Keratinocyte (primary cell): ENCODE data around the gene NEGR1. TPM values are rescaled to one million over a fixed set of nuclear protein-coding genes. Genes with fewer than 3 reads are reported as not detected.

ENCODE experiments used
- DNase-seq: peaks from one replicate; pipeline ENCODE4 v3.0.0-alpha.2; 2011; ENCODE audit warnings: low read depth, missing footprints, low spot score
- FAIRE-seq: peaks from 2 replicates; lab custom pipeline; 2011; peaks lifted over from hg19 to GRCh38; lab: Jason Lieb, UNC
- H2AFZ ChIP-seq: 2 replicates; pipeline ENCODE4 v1.6.0; 2012; ENCODE audit warnings: low read length, control low read depth, inconsistent platforms; ENCODE audit not compliant: control insufficient read depth
- H3K27ac ChIP-seq: 2 replicates; pipeline ENCODE4 v1.5.1; 2011; ENCODE audit warnings: low read length; ENCODE audit not compliant: control insufficient read depth, insufficient read depth
- H3K27me3 ChIP-seq: 3 replicates; pipeline ENCODE4 v1.6.0; 2011; ENCODE audit warnings: low read length; ENCODE audit not compliant: control insufficient read depth, insufficient read depth; ENCODE audit errors: extremely low read depth
- H3K36me3 ChIP-seq, 2 experiments: 2 replicates in 1 of 2; 3 replicates in 1 of 2; pipeline ENCODE4 v1.5.1; 2011; ENCODE audit warnings: low read length in 2 of 2, mild to moderate bottlenecking in 1 of 2; ENCODE audit not compliant: control insufficient read depth in 2 of 2, insufficient read depth in 2 of 2; ENCODE audit errors: extremely low read depth in 1 of 2
- H3K4me1 ChIP-seq: 3 replicates; pipeline ENCODE4 v1.5.1; 2011; ENCODE audit warnings: low read length; ENCODE audit not compliant: control insufficient read depth, insufficient read depth; ENCODE audit errors: extremely low read depth
- H3K4me2 ChIP-seq: 3 replicates; pipeline ENCODE4 v1.6.0; 2011; ENCODE audit warnings: low read depth, low read length; ENCODE audit not compliant: control insufficient read depth, insufficient read depth; ENCODE audit errors: extremely low read depth
- H3K4me3 ChIP-seq, 3 experiments: fragments of 200-600 bp in 1 of 3; sonication (generic) in 1 of 3; 2 replicates in 2 of 3; 3 replicates in 1 of 3; pipeline ENCODE4 v1.5.1; 2011 to 2016; ENCODE audit warnings: low read length in 3 of 3, mild to moderate bottlenecking in 3 of 3, control low read depth in 2 of 3, inconsistent platforms in 1 of 3, low read depth in 1 of 3, mixed read lengths in 1 of 3, mixed run types in 1 of 3, moderate library complexity in 1 of 3; ENCODE audit not compliant: control insufficient read depth in 2 of 3, insufficient read depth in 2 of 3; ENCODE audit errors: extremely low read depth in 1 of 3
- H3K79me2 ChIP-seq: 2 replicates; pipeline ENCODE4 v1.6.0; 2012; ENCODE audit warnings: low read length; ENCODE audit not compliant: control insufficient read depth, insufficient read depth
- H3K9ac ChIP-seq: 3 replicates; pipeline ENCODE4 v1.6.0; 2011; ENCODE audit warnings: low read length; ENCODE audit not compliant: control insufficient read depth, insufficient read depth; ENCODE audit errors: extremely low read depth
- H3K9me1 ChIP-seq: 3 replicates; pipeline ENCODE4 v1.6.0; 2011; ENCODE audit warnings: low read length; ENCODE audit not compliant: control insufficient read depth, insufficient read depth; ENCODE audit errors: extremely low read depth
- H3K9me3 ChIP-seq: 2 replicates; pipeline ENCODE4 v1.5.1; 2012; ENCODE audit warnings: low read depth, low read length; ENCODE audit not compliant: control insufficient read depth
- H4K20me1 ChIP-seq: 3 replicates; pipeline ENCODE4 v1.6.0; 2011; ENCODE audit warnings: low read length; ENCODE audit not compliant: control insufficient read depth, insufficient read depth; ENCODE audit errors: extremely low read depth
- EZH2 ChIP-seq: IDR thresholded peaks from one replicate; pipeline ENCODE4 v1.6.1; 2012; ENCODE audit warnings: inconsistent platforms, mild to moderate bottlenecking, low read length, moderate library complexity
- dilution Hi-C: fragments of 300-500 bp; cut with MboI; formaldehyde crosslinking; loops from one replicate; pipeline ENCODE4 v1.7.0; 2020; ENCODE audit warnings: low sequenced_read_pairs; ENCODE audit not compliant: extremely low pct_ligation_motif_present
- polyA plus RNA-seq, 5 experiments: library from polyadenylated mRNA; depleted of rRNA in 3 of 5; stranded (reverse) in 3 of 5; stranded (forward) in 1 of 5; unstranded in 1 of 5; fragments of >200 nt; gene quantifications; 1 replicate in 1 of 5; 2 replicates in 3 of 5; 3 replicates in 1 of 5; pipeline versions ENCODE4 v1.2.1 to v1.2.3, GENCODE V29; 2011 to 2012; ENCODE audit warnings: missing spikeins in 2 of 5, low read depth in 1 of 5, low replicate concordance in 1 of 5
- TF ChIP-seq, protein P1 (sequence below), 3 experiments: IDR thresholded peaks in 1 of 3; conservative IDR thresholded peaks in 1 of 3; optimal IDR thresholded peaks in 1 of 3; 2 replicates in 2 of 3; 3 replicates in 1 of 3; pipeline versions ENCODE3 to v1.5.1; 2011; ENCODE audit warnings: low read length in 3 of 3, mild to moderate bottlenecking in 3 of 3, moderate library complexity in 2 of 3, control low read depth in 1 of 3, inconsistent platforms in 1 of 3; ENCODE audit not compliant: insufficient read depth in 2 of 3; ENCODE audit errors: extremely low read depth in 1 of 3

Gene NEGR1
- polyA plus RNA-seq, 1 donor (not counting 4 experiments of a cell fraction or from before 2014, with no cell fraction given): 1.6 TPM

DNA sequence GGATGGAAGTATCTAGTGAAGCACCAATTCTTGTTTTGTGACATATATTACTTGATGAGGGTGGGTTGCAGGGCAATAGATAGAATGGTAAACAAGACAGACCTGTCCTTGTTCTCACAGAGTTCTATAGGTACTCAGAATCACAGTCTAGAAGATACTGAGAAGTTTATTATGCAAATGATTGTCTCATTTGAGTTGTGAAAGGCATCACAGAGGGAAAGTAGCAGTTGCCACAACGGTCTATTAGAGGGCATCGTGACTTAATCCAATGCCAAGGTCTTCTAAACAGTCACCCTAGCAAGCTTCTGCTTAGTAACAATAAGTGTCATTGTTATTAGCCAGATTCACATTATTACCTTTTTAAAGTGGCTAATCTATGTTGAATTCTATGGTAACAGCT, 626.7 kb downstream of the NEGR1 start:
- DNase-seq (no peak), FAIRE-seq (no peak)
- no peak for TF ChIP-seq EZH2
- TF ChIP-seq, protein P1, sequence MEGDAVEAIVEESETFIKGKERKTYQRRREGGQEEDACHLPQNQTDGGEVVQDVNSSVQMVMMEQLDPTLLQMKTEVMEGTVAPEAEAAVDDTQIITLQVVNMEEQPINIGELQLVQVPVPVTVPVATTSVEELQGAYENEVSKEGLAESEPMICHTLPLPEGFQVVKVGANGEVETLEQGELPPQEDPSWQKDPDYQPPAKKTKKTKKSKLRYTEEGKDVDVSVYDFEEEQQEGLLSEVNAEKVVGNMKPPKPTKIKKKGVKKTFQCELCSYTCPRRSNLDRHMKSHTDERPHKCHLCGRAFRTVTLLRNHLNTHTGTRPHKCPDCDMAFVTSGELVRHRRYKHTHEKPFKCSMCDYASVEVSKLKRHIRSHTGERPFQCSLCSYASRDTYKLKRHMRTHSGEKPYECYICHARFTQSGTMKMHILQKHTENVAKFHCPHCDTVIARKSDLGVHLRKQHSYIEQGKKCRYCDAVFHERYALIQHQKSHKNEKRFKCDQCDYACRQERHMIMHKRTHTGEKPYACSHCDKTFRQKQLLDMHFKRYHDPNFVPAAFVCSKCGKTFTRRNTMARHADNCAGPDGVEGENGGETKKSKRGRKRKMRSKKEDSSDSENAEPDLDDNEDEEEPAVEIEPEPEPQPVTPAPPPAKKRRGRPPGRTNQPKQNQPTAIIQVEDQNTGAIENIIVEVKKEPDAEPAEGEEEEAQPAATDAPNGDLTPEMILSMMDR (optimal IDR thresholded peaks at IDR 0.05 in 1 of 3, IDR thresholded peaks at IDR 0.05 in 1 of 3, conservative IDR thresholded peaks at IDR 0.05 in 1 of 3; ENCODE audit: extremely low read depth in 1 of 3, insufficient read depth in 2 of 3, low read length in 3 of 3): no peak
- H3K27ac ChIP-seq: no peak overlapping the region
- no peak overlapping the region for H3K9ac ChIP-seq
- H3K27me3 ChIP-seq: no peaks in the 10 kb centered on the region
- H3K9me3 ChIP-seq: no peaks in the 10 kb centered on the region
- no peaks in the 10 kb centered on the region for H4K20me1 ChIP-seq
- H3K79me2 ChIP-seq: no peaks in the 10 kb centered on the region
- no peaks in the 10 kb centered on the region for H3K36me3 ChIP-seq
- no peak overlapping the region for H3K4me3 ChIP-seq
- H3K4me1 ChIP-seq: no peaks in the 10 kb centered on the region
- no peak overlapping the region for H3K4me2 ChIP-seq
- dilution Hi-C loops: no loop called here
- H3K9me1 ChIP-seq: no peaks in the 10 kb centered on the region
- H2AFZ ChIP-seq: no peak overlapping the region

DNA sequence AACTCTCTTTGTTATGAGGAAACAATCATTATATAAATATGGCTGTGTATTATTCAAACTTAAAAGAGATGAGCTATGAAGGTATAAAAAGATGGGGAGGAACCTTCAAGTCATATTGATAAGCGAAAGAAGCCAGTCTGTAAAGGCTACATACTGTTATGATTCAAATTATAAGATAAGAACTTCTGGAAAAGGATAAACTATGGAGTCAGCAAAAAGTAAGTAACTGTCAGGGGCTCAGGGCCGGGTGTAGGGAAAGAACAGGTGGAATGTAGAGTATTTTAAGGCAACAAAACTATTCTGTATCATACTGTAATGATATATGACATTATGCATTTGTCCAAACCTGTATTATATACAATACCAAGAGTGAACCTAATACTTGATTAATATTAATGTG, 628.4 kb downstream of the NEGR1 start:
- Histone ChIP-seq H3K27ac (no peak overlapping the region), H2AFZ (no peak overlapping the region), H3K4me2 (no peak overlapping the region), H3K36me3 (no peaks in the 10 kb centered on the region), H3K9me1 (no peaks in the 10 kb centered on the region), H3K4me3 (no peak overlapping the region), H4K20me1 (no peaks in the 10 kb centered on the region), H3K4me1 (no peaks in the 10 kb centered on the region), H3K9me3 (no peaks in the 10 kb centered on the region), H3K9ac (no peak overlapping the region), H3K27me3 (no peaks in the 10 kb centered on the region), H3K79me2 (no peaks in the 10 kb centered on the region)
- no peak for FAIRE-seq
- no peak for DNase-seq
- TF ChIP-seq, protein P1 (optimal IDR thresholded peaks at IDR 0.05 in 1 of 3, IDR thresholded peaks at IDR 0.05 in 1 of 3, conservative IDR thresholded peaks at IDR 0.05 in 1 of 3; ENCODE audit: extremely low read depth in 1 of 3, insufficient read depth in 2 of 3, low read length in 3 of 3): no peak
- no peak for TF ChIP-seq EZH2
- dilution Hi-C loops: no loop called here
